Neural cell (in vitro differentiated cells): ENCODE data around the gene TPRG1. TPM values are rescaled to one million over a fixed set of nuclear protein-coding genes. Genes with fewer than 3 reads are reported as not detected.

Source experiments
- H2AFZ ChIP-seq: fragments of 200-600, 300-800 bp; sonication (generic), shearing (Covaris generic); 2 replicates; pipeline ENCODE4 v1.6.0; 2014; ENCODE audit warnings: low read depth, mild to moderate bottlenecking, antibody characterized with exemption, low read length, moderate library complexity
- H3F3A ChIP-seq: fragments of 200-600 bp; shearing (Covaris generic); 2 replicates; pipeline ENCODE4 v1.6.1; 2016; ENCODE audit warnings: mild to moderate bottlenecking, moderate library complexity, mixed read lengths, antibody characterized with exemption, low read length; ENCODE audit not compliant: insufficient read depth, poor library complexity, severe bottlenecking
- H3K27ac ChIP-seq: fragments of 200-600, 300-800 bp; sonication (generic), shearing (Covaris generic); 2 replicates; pipeline ENCODE4 v1.5.1; 2014; ENCODE audit warnings: mild to moderate bottlenecking, low read length, moderate library complexity
- H3K27me3 ChIP-seq: fragments of 300-800, 200-600 bp; sonication (generic), shearing (Covaris generic); 2 replicates; pipeline ENCODE4 v1.6.0; 2014; ENCODE audit warnings: mild to moderate bottlenecking, low read depth, low read length, moderate library complexity; ENCODE audit not compliant: insufficient read depth
- H3K36me3 ChIP-seq: fragments of 300-800, 200-600 bp; sonication (generic), shearing (Covaris generic); 2 replicates; pipeline ENCODE4 v1.5.1; 2014; ENCODE audit warnings: mild to moderate bottlenecking, antibody characterized with exemption, low read length, moderate library complexity; ENCODE audit not compliant: insufficient read depth
- H3K4me2 ChIP-seq: fragments of 300-800, 200-600 bp; sonication (generic), shearing (Covaris generic); 2 replicates; pipeline ENCODE4 v1.6.0; 2014; ENCODE audit warnings: mild to moderate bottlenecking, low read length
- H3K4me3 ChIP-seq: fragments of 300-800, 200-600 bp; sonication (generic), shearing (Covaris generic); 2 replicates; pipeline ENCODE4 v1.5.1; 2014; ENCODE audit warnings: mild to moderate bottlenecking, low read length, moderate library complexity
- H3K79me2 ChIP-seq: fragments of 200-600 bp; shearing (Covaris generic); replicated peaks from 2 replicates; pipeline ENCODE4 v1.6.0; 2014; ENCODE audit warnings: mild to moderate bottlenecking, low read length, moderate library complexity; ENCODE audit not compliant: insufficient read depth
- H3K9ac ChIP-seq: fragments of 300-800, 200-600 bp; sonication (generic), shearing (Covaris generic); 2 replicates; pipeline ENCODE4 v1.6.1; 2016; ENCODE audit warnings: mild to moderate bottlenecking, low read length, mixed read lengths
- H3K9me2 ChIP-seq: fragments of 200-600 bp; shearing (Covaris generic); 2 replicates; pipeline ENCODE4 v1.6.1; 2016; ENCODE audit warnings: mild to moderate bottlenecking, low read length, mixed read lengths; ENCODE audit not compliant: insufficient read depth
- H3K9me3 ChIP-seq: fragments of 200-600, 300-800 bp; sonication (generic), shearing (Covaris generic); 2 replicates; pipeline ENCODE4 v1.6.1; 2016; ENCODE audit warnings: mild to moderate bottlenecking, mixed run types, low read length, moderate library complexity, mixed read lengths
- H4K20me1 ChIP-seq: fragments of 200-600 bp; shearing (Covaris generic); 2 replicates; pipeline ENCODE4 v1.6.1; 2016; ENCODE audit warnings: mild to moderate bottlenecking, mixed run types; ENCODE audit not compliant: insufficient read depth
- EP300 ChIP-seq: fragments of 450-650 bp; conservative IDR thresholded peaks from 2 replicates; pipeline ENCODE4 v1.6.1; 2014; ENCODE audit warnings: antibody characterized with exemption, mild to moderate bottlenecking, moderate library complexity; ENCODE audit not compliant: poor library complexity, severe bottlenecking
- EZH2 ChIP-seq: fragments of 200-600, 300-800 bp; shearing (Covaris generic), sonication (generic); IDR thresholded peaks from 2 replicates; pipeline ENCODE4 v1.6.1; 2014; ENCODE audit warnings: antibody characterized with exemption, low read length, borderline replicate concordance, mild to moderate bottlenecking; ENCODE audit not compliant: insufficient read depth, poor library complexity, severe bottlenecking
- MXI1 ChIP-seq: fragments of 450-650 bp; conservative IDR thresholded peaks from 2 replicates; pipeline ENCODE4 v1.6.1; 2014; ENCODE audit warnings: antibody characterized with exemption, mild to moderate bottlenecking; ENCODE audit not compliant: poor library complexity, severe bottlenecking
- POLR2AphosphoS5 ChIP-seq: IDR thresholded peaks from 2 replicates; pipeline ENCODE4 v1.6.1; 2012
- RAD21 ChIP-seq: fragments of 450-650 bp; conservative IDR thresholded peaks from 2 replicates; pipeline ENCODE4 v1.6.1; 2014; ENCODE audit warnings: antibody characterized with exemption, mild to moderate bottlenecking, moderate library complexity
- SMC3 ChIP-seq: fragments of 450-650 bp; conservative IDR thresholded peaks from 2 replicates; pipeline ENCODE4 v1.6.1; 2014; ENCODE audit warnings: antibody characterized with exemption, mild to moderate bottlenecking, moderate library complexity; ENCODE audit not compliant: poor library complexity
- TAF1 ChIP-seq: IDR thresholded peaks from 2 replicates; pipeline ENCODE4 v1.6.1; 2012; ENCODE audit warnings: low read depth
- polyA plus RNA-seq: library from polyadenylated mRNA; depleted of rRNA; stranded (reverse); fragments of >200 nt; gene quantifications from 2 replicates; pipeline ENCODE4 v1.2.3, GENCODE V29; 2014
- TF ChIP-seq, protein P1 (sequence below): fragments of 450-650 bp; IDR thresholded peaks from 2 replicates; pipeline ENCODE4 v1.5.1; 2014; ENCODE audit warnings: antibody characterized with exemption, mild to moderate bottlenecking, moderate library complexity; ENCODE audit not compliant: poor library complexity, severe bottlenecking
- TF ChIP-seq, protein P2 (sequence below): IDR thresholded peaks from 2 replicates; pipeline ENCODE4 v1.6.1; 2012; ENCODE audit warnings: borderline replicate concordance

TPRG1 gene
- polyA plus RNA-seq, 1 donor from 2014 or later: 0.17 TPM

DNA sequence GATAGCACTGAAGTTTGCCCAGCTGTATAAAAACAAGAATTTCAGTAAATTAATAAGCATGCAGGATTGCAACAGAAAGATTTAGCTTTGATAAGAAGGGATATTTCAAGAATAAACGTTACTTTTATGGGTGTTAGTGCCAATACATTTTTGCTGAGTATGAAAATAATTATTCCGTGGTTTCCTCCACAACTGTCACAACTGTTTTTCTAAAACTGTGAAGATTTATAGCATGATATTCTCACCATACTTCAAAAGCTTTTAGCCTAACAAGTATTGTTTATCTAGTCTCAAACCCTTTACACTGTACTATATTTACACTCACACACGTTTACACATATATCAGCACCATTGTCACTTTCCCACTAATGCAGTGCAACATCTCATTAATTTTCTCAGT is 200.5 kb downstream of the TPRG1 start:
- Histone ChIP-seq H3F3A (no peaks in the 10 kb centered on the region), H3K4me2 (no peak overlapping the region), H3K4me3 (no peak overlapping the region), H3K27ac (no peak overlapping the region), H3K79me2 (no peaks in the 10 kb centered on the region), H3K9ac (no peak overlapping the region), H3K9me2 (no peaks in the 10 kb centered on the region), H4K20me1 (no peaks in the 10 kb centered on the region), H3K9me3 (no peaks in the 10 kb centered on the region), H3K27me3 (no peaks in the 10 kb centered on the region), H2AFZ (no peak overlapping the region), H3K36me3 (no peaks in the 10 kb centered on the region)
- TF ChIP-seq EP300: no peak
- TF ChIP-seq MXI1: no peak
- TF ChIP-seq, protein P1, sequence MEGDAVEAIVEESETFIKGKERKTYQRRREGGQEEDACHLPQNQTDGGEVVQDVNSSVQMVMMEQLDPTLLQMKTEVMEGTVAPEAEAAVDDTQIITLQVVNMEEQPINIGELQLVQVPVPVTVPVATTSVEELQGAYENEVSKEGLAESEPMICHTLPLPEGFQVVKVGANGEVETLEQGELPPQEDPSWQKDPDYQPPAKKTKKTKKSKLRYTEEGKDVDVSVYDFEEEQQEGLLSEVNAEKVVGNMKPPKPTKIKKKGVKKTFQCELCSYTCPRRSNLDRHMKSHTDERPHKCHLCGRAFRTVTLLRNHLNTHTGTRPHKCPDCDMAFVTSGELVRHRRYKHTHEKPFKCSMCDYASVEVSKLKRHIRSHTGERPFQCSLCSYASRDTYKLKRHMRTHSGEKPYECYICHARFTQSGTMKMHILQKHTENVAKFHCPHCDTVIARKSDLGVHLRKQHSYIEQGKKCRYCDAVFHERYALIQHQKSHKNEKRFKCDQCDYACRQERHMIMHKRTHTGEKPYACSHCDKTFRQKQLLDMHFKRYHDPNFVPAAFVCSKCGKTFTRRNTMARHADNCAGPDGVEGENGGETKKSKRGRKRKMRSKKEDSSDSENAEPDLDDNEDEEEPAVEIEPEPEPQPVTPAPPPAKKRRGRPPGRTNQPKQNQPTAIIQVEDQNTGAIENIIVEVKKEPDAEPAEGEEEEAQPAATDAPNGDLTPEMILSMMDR: no peak
- TF ChIP-seq EZH2: no peak
- TF ChIP-seq SMC3: no peak
- no peak for TF ChIP-seq RAD21
- TF ChIP-seq, protein P2, sequence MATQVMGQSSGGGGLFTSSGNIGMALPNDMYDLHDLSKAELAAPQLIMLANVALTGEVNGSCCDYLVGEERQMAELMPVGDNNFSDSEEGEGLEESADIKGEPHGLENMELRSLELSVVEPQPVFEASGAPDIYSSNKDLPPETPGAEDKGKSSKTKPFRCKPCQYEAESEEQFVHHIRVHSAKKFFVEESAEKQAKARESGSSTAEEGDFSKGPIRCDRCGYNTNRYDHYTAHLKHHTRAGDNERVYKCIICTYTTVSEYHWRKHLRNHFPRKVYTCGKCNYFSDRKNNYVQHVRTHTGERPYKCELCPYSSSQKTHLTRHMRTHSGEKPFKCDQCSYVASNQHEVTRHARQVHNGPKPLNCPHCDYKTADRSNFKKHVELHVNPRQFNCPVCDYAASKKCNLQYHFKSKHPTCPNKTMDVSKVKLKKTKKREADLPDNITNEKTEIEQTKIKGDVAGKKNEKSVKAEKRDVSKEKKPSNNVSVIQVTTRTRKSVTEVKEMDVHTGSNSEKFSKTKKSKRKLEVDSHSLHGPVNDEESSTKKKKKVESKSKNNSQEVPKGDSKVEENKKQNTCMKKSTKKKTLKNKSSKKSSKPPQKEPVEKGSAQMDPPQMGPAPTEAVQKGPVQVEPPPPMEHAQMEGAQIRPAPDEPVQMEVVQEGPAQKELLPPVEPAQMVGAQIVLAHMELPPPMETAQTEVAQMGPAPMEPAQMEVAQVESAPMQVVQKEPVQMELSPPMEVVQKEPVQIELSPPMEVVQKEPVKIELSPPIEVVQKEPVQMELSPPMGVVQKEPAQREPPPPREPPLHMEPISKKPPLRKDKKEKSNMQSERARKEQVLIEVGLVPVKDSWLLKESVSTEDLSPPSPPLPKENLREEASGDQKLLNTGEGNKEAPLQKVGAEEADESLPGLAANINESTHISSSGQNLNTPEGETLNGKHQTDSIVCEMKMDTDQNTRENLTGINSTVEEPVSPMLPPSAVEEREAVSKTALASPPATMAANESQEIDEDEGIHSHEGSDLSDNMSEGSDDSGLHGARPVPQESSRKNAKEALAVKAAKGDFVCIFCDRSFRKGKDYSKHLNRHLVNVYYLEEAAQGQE: no peak
- no peak for TF ChIP-seq POLR2AphosphoS5
- no peak for TF ChIP-seq TAF1
